ENCODE results near the gene TESK1. TPM values are rescaled to one million over a fixed set of nuclear protein-coding genes. Genes with fewer than 3 reads are reported as not detected.

TESK1 gene
- total and polyA plus RNA-seq, 7 donors: 23.5 to 47.4 (median 27.0) TPM

- intact Hi-C loops (cut with DNase I): loop anchor here (2.0 to 5.0 kb wide), 4 partner anchors 41 to 491 kb away; partner anchors contain the start of genes GBA2 and RGP1
- no peak for TF ChIP-seq EP300 (IDR thresholded peaks at IDR 0.05)
- TF ChIP-seq POLR2AphosphoS5 (IDR thresholded peaks at IDR 0.05): no peak
- TF ChIP-seq POLR2A (IDR thresholded peaks at IDR 0.05): no peak
- no peak for TF ChIP-seq CTCF (IDR thresholded peaks at IDR 0.05)
- Histone ChIP-seq H3K4me1 (peaks cover 0 to 35% (median 29%) of the 10 kb centered on the region in 4 donors), H3K4me3 (peak overlapping the region; percentile 25 to 91 (median 86)), H3K36me3 (peaks cover 0 to 13% (median 8%) of the 10 kb centered on the region in 4 donors), H3K27me3 (no peaks in the 10 kb centered on the region), H3K27ac (peak overlapping the region; percentile 93 to 98 (median 96)), H3K9me3 (no peaks in the 10 kb centered on the region)
- 10 to 15% methylated on average over 18 of the region's 18 CpGs for WGBS, 2 donors
- DNase-seq: peak; percentile 95
These were observed 1.5 kb upstream of the TESK1 start for GRCh38 chr9:35603506-35603985.

DNA sequence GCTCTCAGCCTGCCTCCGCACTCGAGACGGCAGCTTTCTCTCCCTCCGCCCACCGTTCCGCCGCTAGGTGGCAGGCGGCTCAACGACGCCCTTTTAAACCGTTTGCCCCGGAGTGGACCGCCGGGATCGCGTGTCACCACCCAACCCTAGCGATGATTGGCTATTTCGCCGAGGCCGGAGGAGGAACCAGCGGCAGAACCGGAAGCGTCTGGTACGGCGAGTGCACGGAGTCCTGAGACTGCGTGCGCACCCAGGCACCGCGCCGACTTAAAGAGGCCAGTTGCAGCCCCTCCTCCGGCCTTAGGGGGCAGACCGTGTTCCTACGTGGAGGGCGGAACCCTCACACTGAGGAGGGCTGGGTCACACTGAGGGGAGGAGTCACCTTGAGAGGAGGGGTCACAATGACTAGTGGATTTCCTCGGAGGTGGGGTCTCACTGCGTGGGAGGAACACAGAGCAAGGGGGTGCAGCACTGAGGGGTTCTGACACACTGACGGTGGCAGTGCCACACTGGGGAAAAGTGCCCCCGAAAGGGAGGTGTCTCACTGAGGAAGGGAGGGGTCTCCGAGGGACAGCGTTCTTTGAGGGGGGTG is 980 bp upstream of the TESK1 start:
- Histone ChIP-seq H3K27me3 (no peaks in the 10 kb centered on the region), H3K27ac (peak overlapping the region; percentile 93 to 98 (median 96)), H3K4me3 (peak overlapping the region; percentile 51 to 91 (median 86)), H3K4me1 (peaks cover 0 to 35% (median 29%) of the 10 kb centered on the region in 4 donors), H3K36me3 (peaks cover 0 to 18% (median 13%) of the 10 kb centered on the region in 4 donors), H3K9me3 (no peaks in the 10 kb centered on the region)
- DNase-seq: peak; percentile 100
- WGBS, 2 donors: 0% methylated on average over 41 of the region's 41 CpGs
- peak in 1 of 4 donors; percentile 69 for TF ChIP-seq EP300 (IDR thresholded peaks at IDR 0.05)
- peak; percentile 90 to 99 (median 94) for TF ChIP-seq CTCF (IDR thresholded peaks at IDR 0.05)
- TF ChIP-seq POLR2A (IDR thresholded peaks at IDR 0.05): peak; percentile 48 to 76
- peak; percentile 78 to 96 (median 88) for TF ChIP-seq POLR2AphosphoS5 (IDR thresholded peaks at IDR 0.05)
- intact Hi-C loops (cut with DNase I): loop anchor here (2.0 to 5.0 kb wide), 5 partner anchors 42 to 492 kb away; partner anchors contain the start of genes GBA2 and RGP1

DNA sequence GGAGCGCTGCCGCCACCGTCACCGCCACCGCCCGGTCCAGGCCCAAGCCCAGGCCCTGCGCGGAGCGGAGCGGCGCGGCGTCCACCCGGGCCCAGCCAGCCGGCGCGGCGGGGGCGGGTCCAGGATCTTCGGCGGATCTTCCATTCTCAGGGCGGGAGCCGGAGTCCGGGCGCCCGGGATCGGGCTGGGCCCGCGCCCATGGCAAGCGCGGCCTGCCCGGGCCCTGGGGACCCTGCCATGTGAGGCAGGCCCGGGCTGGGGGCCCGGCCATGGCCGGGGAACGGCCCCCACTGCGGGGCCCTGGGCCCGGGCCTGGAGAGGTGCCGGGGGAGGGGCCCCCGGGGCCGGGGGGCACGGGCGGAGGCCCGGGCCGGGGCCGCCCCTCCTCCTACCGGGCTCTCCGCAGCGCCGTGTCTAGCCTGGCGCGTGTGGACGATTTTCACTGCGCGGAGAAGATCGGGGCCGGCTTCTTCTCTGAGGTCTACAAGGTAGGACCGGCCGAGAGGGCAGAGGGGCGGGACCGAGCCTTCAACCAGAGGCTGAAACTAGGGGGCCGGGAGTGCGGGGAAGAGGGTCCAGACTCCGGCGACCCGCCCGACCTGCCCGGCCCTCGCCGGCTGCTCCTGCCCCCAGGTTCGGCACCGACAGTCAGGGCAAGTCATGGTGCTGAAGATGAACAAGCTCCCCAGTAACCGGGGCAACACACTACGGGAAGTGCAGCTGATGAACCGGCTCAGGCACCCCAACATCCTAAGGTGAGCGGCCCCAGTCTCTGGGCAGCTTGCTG is 482 bp downstream of the TESK1 start:
- peak overlapping the region; percentile 93 to 98 (median 96) for H3K27ac ChIP-seq
- H3K4me3 ChIP-seq: peak overlapping the region; percentile 65 to 91 (median 86)
- TF ChIP-seq CTCF (IDR thresholded peaks at IDR 0.05) (no peak), POLR2AphosphoS5 (IDR thresholded peaks at IDR 0.05) (no peak), POLR2A (IDR thresholded peaks at IDR 0.05) (no peak), EP300 (IDR thresholded peaks at IDR 0.05) (no peak)
- no peaks in the 10 kb centered on the region for H3K9me3 ChIP-seq
- DNase-seq: peak; percentile 75
- intact Hi-C loops (cut with DNase I): loop anchor here (2.0 to 5.0 kb wide), 2 partner anchors 41 to 127 kb away; partner anchors contain the start of genes CREB3 and TLN1
- H3K36me3 ChIP-seq: peaks cover 0 to 31% (median 17%) of the 10 kb centered on the region in 4 donors
- peaks cover 0 to 35% (median 29%) of the 10 kb centered on the region in 4 donors for H3K4me1 ChIP-seq
- WGBS, 2 donors: 0% methylated on average over 76 of the region's 76 CpGs
- H3K27me3 ChIP-seq: no peaks in the 10 kb centered on the region

DNA sequence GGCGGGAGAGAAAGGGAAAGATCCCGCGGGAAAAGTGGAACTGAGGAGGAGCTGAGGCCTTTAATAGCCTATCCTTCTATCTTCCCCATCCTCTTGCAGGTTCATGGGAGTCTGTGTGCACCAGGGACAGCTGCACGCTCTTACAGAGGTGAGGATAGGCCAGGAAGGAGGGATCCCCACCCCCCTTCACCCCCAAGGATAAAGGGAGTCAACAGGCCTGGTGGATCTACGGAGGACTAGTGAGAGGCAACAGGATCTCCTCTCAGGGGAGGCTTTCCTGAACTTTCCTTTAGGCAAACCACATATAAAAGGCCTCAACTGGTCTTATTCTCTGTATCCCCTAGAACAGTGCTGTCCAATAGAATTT is 1.1 kb downstream of the TESK1 start:
- TF ChIP-seq POLR2AphosphoS5 (IDR thresholded peaks at IDR 0.05) (no peak), POLR2A (IDR thresholded peaks at IDR 0.05) (no peak), CTCF (IDR thresholded peaks at IDR 0.05) (no peak), EP300 (IDR thresholded peaks at IDR 0.05) (no peak)
- peaks cover 0 to 35% (median 29%) of the 10 kb centered on the region in 4 donors for H3K4me1 ChIP-seq
- peak; percentile 65 for DNase-seq
- H3K9me3 ChIP-seq: no peaks in the 10 kb centered on the region
- peak overlapping the region; percentile 65 to 91 (median 86) for H3K4me3 ChIP-seq
- H3K36me3 ChIP-seq: peaks cover 0 to 31% (median 17%) of the 10 kb centered on the region in 4 donors
- intact Hi-C loops (cut with DNase I): loop anchor here (5.0 kb wide), 1 partner anchor 126 kb away; the partner anchor contains the start of genes CREB3 and TLN1
- no peaks in the 10 kb centered on the region for H3K27me3 ChIP-seq
- H3K27ac ChIP-seq: peak overlapping the region; percentile 93 to 98 (median 96)
- 6 to 16% methylated on average over 5 of the region's 5 CpGs for WGBS, 2 donors

Measured in sigmoid colon (tissue), 7 donors.